CD4-positive, alpha-beta T cell (primary cell): ENCODE results near the gene VWC2L. TPM values are rescaled to one million over a fixed set of nuclear protein-coding genes. Genes with fewer than 3 reads are reported as not detected.

Experiments
- ATAC-seq: fragments of 200-7000 bp; cut with Tn5 transposase; one replicate; pipeline ENCODE4 v1.10.0; 2022; ENCODE audit warnings: mild to moderate bottlenecking; ENCODE audit not compliant: poor library complexity
- CTCF ChIA-PET: fragments of 350-600 bp; sonication (Branson Sonifier 250); formaldehyde crosslinking; loops from one replicate; lab custom pipeline; 2021; ENCODE audit warnings: antibody characterized with exemption, inconsistent platforms; lab: Charles Lee
- POLR2A ChIA-PET: fragments of 350-600 bp; sonication (Branson Sonifier 250); formaldehyde crosslinking; loops from one replicate; lab custom pipeline; 2021; ENCODE audit warnings: antibody characterized with exemption, inconsistent platforms; lab: Charles Lee
- DNase-seq, 14 experiments: peaks; one replicate each; pipeline ENCODE4 v3.0.0-alpha.2; 2013 to 2020; ENCODE audit warnings: mixed read lengths in 2 of 14
- H3K27ac ChIP-seq, 2 donors: one replicate each; pipeline versions ENCODE4 v1.5.1 to v1.7.0; 2013; ENCODE audit warnings: low read length in 2 of 2, low read depth in 1 of 2, mild to moderate bottlenecking in 1 of 2
- H3K27me3 ChIP-seq, 2 experiments: 1 replicate in 1 of 2; 2 replicates in 1 of 2; pipeline versions ENCODE4 v1.6.1 to v1.7.0; 2013; ENCODE audit warnings: low read length in 2 of 2, control low read depth in 1 of 2, mild to moderate bottlenecking in 1 of 2, moderate library complexity in 1 of 2; ENCODE audit not compliant: insufficient read depth in 2 of 2, control insufficient read depth in 1 of 2
- H3K36me3 ChIP-seq: one replicate; pipeline ENCODE4 v1.6.1; 2013; ENCODE audit warnings: low read length, control low read depth; ENCODE audit not compliant: insufficient read depth
- H3K4me1 ChIP-seq: one replicate; pipeline ENCODE4 v1.6.1; 2013; ENCODE audit warnings: low read length, control low read depth; ENCODE audit not compliant: insufficient read depth
- H3K4me3 ChIP-seq: one replicate; pipeline ENCODE4 v1.5.1; 2013; ENCODE audit warnings: mild to moderate bottlenecking, low read length, moderate library complexity
- H3K9me3 ChIP-seq, 2 experiments: 1 replicate in 1 of 2; 2 replicates in 1 of 2; pipeline versions ENCODE4 v1.6.1 to v1.7.0; 2013; ENCODE audit warnings: low read length in 2 of 2, mild to moderate bottlenecking in 2 of 2, control low read depth in 1 of 2, moderate library complexity in 1 of 2; ENCODE audit not compliant: control insufficient read depth in 1 of 2, insufficient read depth in 1 of 2
- H3K27ac Mint-ChIP-seq: one replicate; pipeline ENCODE4 v1.8.0; 2020; ENCODE audit warnings: mixed read lengths
- H3K27me3 Mint-ChIP-seq: one replicate; pipeline ENCODE4 v1.8.0; 2021; ENCODE audit warnings: mixed read lengths
- H3K36me3 Mint-ChIP-seq: one replicate; pipeline ENCODE4 v1.8.0; 2021; ENCODE audit warnings: low read depth, mixed read lengths
- H3K4me1 Mint-ChIP-seq: one replicate; pipeline ENCODE4 v1.8.0; 2021; ENCODE audit warnings: low read depth, mixed read lengths
- H3K4me3 Mint-ChIP-seq: one replicate; pipeline ENCODE4 v1.8.0; 2020; ENCODE audit warnings: mild to moderate bottlenecking, mixed read lengths
- H3K9me3 Mint-ChIP-seq: one replicate; pipeline ENCODE4 v1.8.0; 2020; ENCODE audit warnings: mixed read lengths
- CTCF ChIP-seq: fragments of 200-600 bp; IDR thresholded peaks from one replicate; pipeline ENCODE4 v1.8.0; 2022; ENCODE audit warnings: antibody characterized with exemption, mild to moderate bottlenecking
- intact Hi-C, 2 experiments: fragments of 100-400 bp; cut with DNase I in 1 of 2; cut with micrococcal nuclease in 1 of 2; formaldehyde crosslinking; loops; one replicate each; pipeline versions ENCODE4 v1.15.1 to v1.9.0; 2023 to 2025; cut with DNase I, micrococcal nuclease
- total RNA-seq, 174 experiments: library from RNA in 2 of 174; stranded (reverse) in 2 of 174; gene quantifications; one replicate each; pipeline ENCODE4 v1.2.3 and lab custom pipeline; 2021 to 2026

The VWC2L gene
- total RNA-seq, 2 experiments from 2014 or later: not detected

GRCh38 chr2:214566457-214566856 is 155.6 kb downstream of the VWC2L start:
- H3K9me3 ChIP-seq: no peaks in the 10 kb centered on the region
- no peak for TF ChIP-seq CTCF
- no peak overlapping the region for H3K4me3 Mint-ChIP-seq
- H3K36me3 ChIP-seq: no peaks in the 10 kb centered on the region
- no peaks in the 10 kb centered on the region for H3K4me1 Mint-ChIP-seq
- H3K27ac ChIP-seq: no peak overlapping the region
- ATAC-seq (no peak), DNase-seq (no peak)
- H3K9me3 Mint-ChIP-seq: no peaks in the 10 kb centered on the region
- no peaks in the 10 kb centered on the region for H3K36me3 Mint-ChIP-seq
- no peak overlapping the region for H3K4me3 ChIP-seq
- H3K27ac Mint-ChIP-seq: no peak overlapping the region
- intact Hi-C loops: no loop called here
- no peaks in the 10 kb centered on the region for H3K27me3 Mint-ChIP-seq
- H3K4me1 ChIP-seq: no peaks in the 10 kb centered on the region
- no peaks in the 10 kb centered on the region for H3K27me3 ChIP-seq
- ChIA-PET POLR2A (no interaction called here), CTCF (no interaction called here)

DNA sequence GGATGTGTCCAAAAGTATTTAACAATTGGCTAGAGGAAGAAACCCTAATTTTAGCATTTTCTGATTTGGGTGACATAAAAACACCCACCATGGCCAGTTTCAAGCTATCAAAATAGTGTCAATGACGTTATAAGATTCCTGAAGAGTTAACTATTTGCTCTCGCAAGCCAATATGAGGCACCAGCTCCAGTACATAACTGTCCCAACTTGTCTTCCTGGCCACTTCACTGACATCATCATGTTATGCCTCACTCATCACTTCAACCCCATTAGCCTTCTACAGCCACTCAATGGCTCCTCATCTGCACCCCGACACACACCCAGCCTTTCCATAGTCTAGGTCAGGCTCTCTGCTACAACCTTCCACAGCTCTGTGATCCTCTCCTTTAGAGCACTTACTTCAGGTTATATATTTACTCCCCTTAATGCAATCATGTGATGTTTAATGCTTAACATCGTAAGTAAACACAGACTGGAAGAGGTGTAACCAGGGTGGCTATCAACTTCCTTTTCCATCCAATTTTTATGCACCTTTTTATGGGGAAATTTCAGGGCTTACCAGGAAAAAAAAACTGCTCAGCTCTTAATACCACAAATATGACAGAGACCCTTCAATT is 158.7 kb downstream of the VWC2L start:
- ATAC-seq (no peak), DNase-seq (no peak)
- H3K27ac Mint-ChIP-seq: no peak overlapping the region
- Histone ChIP-seq H3K9me3 (no peaks in the 10 kb centered on the region), H3K36me3 (no peaks in the 10 kb centered on the region), H3K4me1 (no peaks in the 10 kb centered on the region), H3K27me3 (no peaks in the 10 kb centered on the region), H3K27ac (no peak overlapping the region), H3K4me3 (no peak overlapping the region)
- H3K4me3 Mint-ChIP-seq: no peak overlapping the region
- intact Hi-C loops: no loop called here
- no peaks in the 10 kb centered on the region for H3K36me3 Mint-ChIP-seq
- H3K9me3 Mint-ChIP-seq: no peaks in the 10 kb centered on the region
- CTCF ChIA-PET: no interaction called here
- H3K4me1 Mint-ChIP-seq: no peaks in the 10 kb centered on the region
- no peaks in the 10 kb centered on the region for H3K27me3 Mint-ChIP-seq
- POLR2A ChIA-PET: no interaction called here
- no peak for TF ChIP-seq CTCF

GRCh38 chr2:214574084-214574781 is 163.4 kb downstream of the VWC2L start:
- no peaks in the 10 kb centered on the region for H3K9me3 Mint-ChIP-seq

More at GRCh38 chr2:214574084-214574781, 163.4 kb downstream of the VWC2L start:
- CTCF ChIA-PET: no interaction called here
- H3K4me3 ChIP-seq: no peak overlapping the region
- H3K27ac Mint-ChIP-seq: no peak overlapping the region
- H3K4me1 ChIP-seq: no peaks in the 10 kb centered on the region
- H3K27me3 Mint-ChIP-seq: no peaks in the 10 kb centered on the region
- H3K27me3 ChIP-seq: no peaks in the 10 kb centered on the region
- DNase-seq (no peak), ATAC-seq (no peak)
- H3K9me3 ChIP-seq: no peaks in the 10 kb centered on the region
- TF ChIP-seq CTCF: no peak
- H3K27ac ChIP-seq: no peak overlapping the region
- no peak overlapping the region for H3K4me3 Mint-ChIP-seq
- H3K36me3 ChIP-seq: no peaks in the 10 kb centered on the region
- peaks cover 7% of the 10 kb centered on the region for H3K4me1 Mint-ChIP-seq
- H3K36me3 Mint-ChIP-seq: no peaks in the 10 kb centered on the region
- intact Hi-C loops: no loop called here
- POLR2A ChIA-PET: no interaction called here
